Measurements from ENCODE around the gene KNOP1.
A peak's percentile ranks its signal among the peaks of the same experiment; 100 is the strongest.

DNA sequence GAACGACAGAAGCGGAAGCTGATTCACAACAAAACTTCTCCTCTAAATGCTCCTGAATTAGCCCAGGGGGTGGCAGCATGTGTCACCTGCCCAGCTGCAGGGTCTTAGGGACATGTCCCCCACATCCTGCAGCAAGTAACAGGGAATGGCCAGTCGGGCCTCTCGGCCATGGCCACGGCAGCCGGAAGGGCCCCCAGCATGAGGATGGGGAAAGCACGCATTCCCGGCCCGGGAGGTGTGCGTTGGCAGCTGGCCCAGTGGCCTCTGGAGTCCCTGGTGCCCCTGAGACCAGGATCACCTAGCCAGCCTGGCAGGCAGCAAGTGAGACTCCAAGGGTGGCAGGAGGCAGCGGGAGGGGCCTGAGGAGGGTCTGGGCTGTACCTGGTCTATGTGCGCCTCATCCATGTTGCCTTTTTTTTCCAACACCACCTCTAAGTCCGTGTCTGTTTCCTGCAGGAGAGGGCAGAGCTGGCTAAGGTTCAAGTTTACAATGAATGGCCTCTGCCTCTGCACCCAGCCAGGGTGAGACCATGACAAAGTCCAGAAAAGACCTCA, 7.0 kb downstream of the KNOP1 start:
- TF ChIP-seq, protein P1, sequence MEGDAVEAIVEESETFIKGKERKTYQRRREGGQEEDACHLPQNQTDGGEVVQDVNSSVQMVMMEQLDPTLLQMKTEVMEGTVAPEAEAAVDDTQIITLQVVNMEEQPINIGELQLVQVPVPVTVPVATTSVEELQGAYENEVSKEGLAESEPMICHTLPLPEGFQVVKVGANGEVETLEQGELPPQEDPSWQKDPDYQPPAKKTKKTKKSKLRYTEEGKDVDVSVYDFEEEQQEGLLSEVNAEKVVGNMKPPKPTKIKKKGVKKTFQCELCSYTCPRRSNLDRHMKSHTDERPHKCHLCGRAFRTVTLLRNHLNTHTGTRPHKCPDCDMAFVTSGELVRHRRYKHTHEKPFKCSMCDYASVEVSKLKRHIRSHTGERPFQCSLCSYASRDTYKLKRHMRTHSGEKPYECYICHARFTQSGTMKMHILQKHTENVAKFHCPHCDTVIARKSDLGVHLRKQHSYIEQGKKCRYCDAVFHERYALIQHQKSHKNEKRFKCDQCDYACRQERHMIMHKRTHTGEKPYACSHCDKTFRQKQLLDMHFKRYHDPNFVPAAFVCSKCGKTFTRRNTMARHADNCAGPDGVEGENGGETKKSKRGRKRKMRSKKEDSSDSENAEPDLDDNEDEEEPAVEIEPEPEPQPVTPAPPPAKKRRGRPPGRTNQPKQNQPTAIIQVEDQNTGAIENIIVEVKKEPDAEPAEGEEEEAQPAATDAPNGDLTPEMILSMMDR (IDR thresholded peaks at IDR 0.05 in 8 of 11, conservative IDR thresholded peaks at IDR 0.05 in 3 of 11), result no peak
- TF ChIP-seq POLR2A (IDR thresholded peaks at IDR 0.05), result no peak
- peak in 2 of 3 donors; percentile 9 to 48 for TF ChIP-seq POLR2AphosphoS5 (IDR thresholded peaks at IDR 0.05)
